SK-N-SH treated with all-trans-retinoic acid at 6 μM for 48 hours (cell line): ENCODE data around the gene TGFBR3.

ENCODE experiments used
- ATAC-seq: fragments of 200-7000 bp; cut with Tn5 transposase; 3 replicates; pipeline ENCODE4 v1.9.1; 2020; ENCODE audit warnings: mild to moderate bottlenecking, moderate library complexity
- ARNTL ChIP-seq: fragments of 450-650 bp; formaldehyde crosslinking; IDR thresholded peaks from 2 replicates; pipeline ENCODE4 v1.5.0; 2020; ENCODE audit warnings: low read depth, mild to moderate bottlenecking, moderate library complexity, borderline replicate concordance
- BACH2 ChIP-seq: fragments of 250-450 bp; sonication (Bioruptor Pico); IDR thresholded peaks from 2 replicates; pipeline ENCODE4 v1.9.0; 2021; ENCODE audit warnings: mild to moderate bottlenecking, borderline replicate concordance
- CREB5 ChIP-seq: fragments of 250-450 bp; sonication (Bioruptor Pico); IDR thresholded peaks from 2 replicates; pipeline ENCODE4 v1.5.1; 2020; ENCODE audit warnings: low read depth, mild to moderate bottlenecking, moderate library complexity
- CSDC2 ChIP-seq: fragments of 250-450 bp; sonication (Bioruptor Pico); IDR thresholded peaks from 2 replicates; pipeline ENCODE4 v1.5.0; 2020; ENCODE audit warnings: mild to moderate bottlenecking, moderate library complexity
- CSRNP3 ChIP-seq: fragments of 250-450 bp; sonication (Bioruptor Pico); IDR thresholded peaks from 2 replicates; pipeline ENCODE4 v1.5.1; 2021; ENCODE audit warnings: mild to moderate bottlenecking, moderate library complexity
- OSR1 ChIP-seq: fragments of 250-450 bp; sonication (Bioruptor Pico); IDR thresholded peaks from 2 replicates; pipeline ENCODE4 v1.8.0; 2022; ENCODE audit warnings: moderate library complexity, mild to moderate bottlenecking, inconsistent platforms
- PATZ1 ChIP-seq: fragments of 250-450 bp; sonication (Bioruptor Pico); IDR thresholded peaks from 2 replicates; pipeline ENCODE4 v1.8.0; 2020; ENCODE audit warnings: mild to moderate bottlenecking, moderate library complexity, borderline replicate concordance
- POU6F1 ChIP-seq: fragments of 250-450 bp; sonication (Bioruptor Pico); IDR thresholded peaks from 2 replicates; pipeline ENCODE4 v1.8.0; 2021; ENCODE audit warnings: low read depth, mild to moderate bottlenecking, moderate library complexity, borderline replicate concordance
- PPARA ChIP-seq: fragments of 250-450 bp; sonication (Bioruptor Pico); IDR thresholded peaks from 2 replicates; pipeline ENCODE4 v1.5.0; 2020; ENCODE audit warnings: mild to moderate bottlenecking, borderline replicate concordance
- RARB ChIP-seq: fragments of 250-450 bp; sonication (Bioruptor Pico); IDR thresholded peaks from 2 replicates; pipeline ENCODE4 v1.8.0; 2021; ENCODE audit warnings: mild to moderate bottlenecking, moderate library complexity
- SNAI2 ChIP-seq: fragments of 250-450 bp; sonication (Bioruptor Pico); IDR thresholded peaks from 2 replicates; pipeline ENCODE4 v1.5.0; 2020; ENCODE audit warnings: mild to moderate bottlenecking, moderate library complexity
- TOX ChIP-seq: fragments of 250-450 bp; sonication (Bioruptor Pico); IDR thresholded peaks from 2 replicates; pipeline ENCODE4 v1.8.0; 2021; ENCODE audit warnings: mild to moderate bottlenecking, moderate library complexity, borderline replicate concordance
- TSHZ2 ChIP-seq: fragments of 250-450 bp; sonication (Bioruptor Pico); IDR thresholded peaks from 2 replicates; pipeline ENCODE4 v1.5.0; 2020; ENCODE audit warnings: mild to moderate bottlenecking, moderate library complexity
- ZC3H10 ChIP-seq: fragments of 250-450 bp; sonication (Bioruptor Pico); IDR thresholded peaks from 2 replicates; pipeline ENCODE4 v1.5.1; 2021; ENCODE audit warnings: mild to moderate bottlenecking, moderate library complexity
- ZFP3 ChIP-seq: fragments of 250-450 bp; sonication (Bioruptor Pico); IDR thresholded peaks from 2 replicates; pipeline ENCODE4 v1.5.0; 2020; ENCODE audit warnings: mild to moderate bottlenecking, moderate library complexity
- ZNF565 ChIP-seq: fragments of 450-650 bp; formaldehyde crosslinking; conservative IDR thresholded peaks from 2 replicates; pipeline ENCODE4 v1.5.0; 2020; ENCODE audit warnings: low read depth, mild to moderate bottlenecking, moderate library complexity
- ZNF70 ChIP-seq: fragments of 450-650 bp; formaldehyde crosslinking; IDR thresholded peaks from 2 replicates; pipeline ENCODE4 v1.5.0; 2020; ENCODE audit warnings: mild to moderate bottlenecking, moderate library complexity
- ZNF8 ChIP-seq: fragments of 450-650 bp; formaldehyde crosslinking; IDR thresholded peaks from 2 replicates; pipeline ENCODE4 v1.5.0; 2020; ENCODE audit warnings: mild to moderate bottlenecking, moderate library complexity

TGFBR3 gene

GRCh38 chr1:91766883-91767282 lies 119.1 kb downstream of the TGFBR3 start:
- TF ChIP-seq BACH2 (CRISPR knock-in tag): no peak
- TF ChIP-seq PPARA: no peak
- TF ChIP-seq ARNTL (CRISPR knock-in tag): no peak
- TF ChIP-seq ZFP3: no peak
- no peak for TF ChIP-seq ZC3H10 (CRISPR knock-in tag)
- TF ChIP-seq CREB5 (CRISPR knock-in tag): no peak
- TF ChIP-seq CSRNP3 (CRISPR knock-in tag): no peak
- TF ChIP-seq, all 23 proteins: peak for 0
- no peak for ATAC-seq

GRCh38 chr1:91765880-91766443 lies 120.0 kb downstream of the TGFBR3 start:
- no peak for TF ChIP-seq SNAI2 (CRISPR knock-in tag)
- TF ChIP-seq ZNF8: no peak
- no peak for TF ChIP-seq PATZ1 (CRISPR knock-in tag)
- TF ChIP-seq CSRNP3 (CRISPR knock-in tag): no peak
- no peak for TF ChIP-seq TOX (CRISPR knock-in tag)
- no peak for TF ChIP-seq CSDC2 (CRISPR knock-in tag)
- no peak for TF ChIP-seq ZC3H10 (CRISPR knock-in tag)
- TF ChIP-seq POU6F1 (CRISPR knock-in tag): no peak
- TF ChIP-seq ZNF70 (CRISPR knock-in tag): no peak
- no peak for TF ChIP-seq CREB5 (CRISPR knock-in tag)
- no peak for TF ChIP-seq PPARA
- no peak for TF ChIP-seq OSR1 (CRISPR knock-in tag)
- no peak for TF ChIP-seq ARNTL (CRISPR knock-in tag)
- no peak for TF ChIP-seq RARB (CRISPR knock-in tag)
- TF ChIP-seq, all 23 proteins: peak for 0
- no peak for ATAC-seq

- no peak for ATAC-seq
- TF ChIP-seq ZFP3: no peak
- TF ChIP-seq TOX (CRISPR knock-in tag): no peak
- TF ChIP-seq PPARA: no peak
- TF ChIP-seq CREB5 (CRISPR knock-in tag): no peak
- TF ChIP-seq ZNF565 (CRISPR knock-in tag): no peak
- no peak for TF ChIP-seq ARNTL (CRISPR knock-in tag)
- no peak for TF ChIP-seq TSHZ2
- TF ChIP-seq CSRNP3 (CRISPR knock-in tag): no peak
- TF ChIP-seq POU6F1 (CRISPR knock-in tag): no peak
Observed at GRCh38 chr1:91765293-91765692, 120.7 kb downstream of the TGFBR3 start.
